Measurements from ENCODE around the gene EDAR.
A peak's percentile ranks its signal among the peaks of the same experiment; 100 is the strongest.

- TF ChIP-seq SMC3 (IDR thresholded peaks at IDR 0.05; ENCODE audit: low read depth, low read length) (no peak), POLR2A (IDR thresholded peaks at IDR 0.05; ENCODE audit: low read depth, low read length) (no peak), CTCF (conservative IDR thresholded peaks at IDR 0.05; ENCODE audit: low read depth, low read length) (0 out of 2 replicates have a peak, but pooled peaks have one; percentile 22), CEBPB (IDR thresholded peaks at IDR 0.05; ENCODE audit: low read depth, low read length) (no peak), RAD21 (IDR thresholded peaks at IDR 0.05; ENCODE audit: low read length) (no peak; the same call in 1 of the 2 replicates), FOS (IDR thresholded peaks at IDR 0.05; ENCODE audit: low read depth, low read length) (no peak), RFX5 (IDR thresholded peaks at IDR 0.05; ENCODE audit: low read depth, low read length) (no peak), RCOR1 (IDR thresholded peaks at IDR 0.05; ENCODE audit: insufficient replicate concordance, low read length) (no peak), ELK1 (IDR thresholded peaks at IDR 0.05; ENCODE audit: borderline replicate concordance, low read depth, low read length) (no peak), BHLHE40 (IDR thresholded peaks at IDR 0.05; ENCODE audit: low read depth, low read length) (no peak)
These were observed 133.8 kb downstream of the EDAR start for GRCh38 chr2:108855194-108855593.

All from IMR-90 (cell line).